Erythroblast (primary cell): Measurements from ENCODE around the gene SBNO2.

Experiments used
- GATA1 ChIP-seq: IDR thresholded peaks from 2 replicates; pipeline ENCODE4 v1.6.1; 2011; ENCODE audit warnings: low read depth, mild to moderate bottlenecking, control low read depth, low read length, moderate library complexity
- POLR2A ChIP-seq: IDR thresholded peaks from 2 replicates; pipeline ENCODE4 v1.6.1; 2011; ENCODE audit warnings: mild to moderate bottlenecking, low read length

DNA sequence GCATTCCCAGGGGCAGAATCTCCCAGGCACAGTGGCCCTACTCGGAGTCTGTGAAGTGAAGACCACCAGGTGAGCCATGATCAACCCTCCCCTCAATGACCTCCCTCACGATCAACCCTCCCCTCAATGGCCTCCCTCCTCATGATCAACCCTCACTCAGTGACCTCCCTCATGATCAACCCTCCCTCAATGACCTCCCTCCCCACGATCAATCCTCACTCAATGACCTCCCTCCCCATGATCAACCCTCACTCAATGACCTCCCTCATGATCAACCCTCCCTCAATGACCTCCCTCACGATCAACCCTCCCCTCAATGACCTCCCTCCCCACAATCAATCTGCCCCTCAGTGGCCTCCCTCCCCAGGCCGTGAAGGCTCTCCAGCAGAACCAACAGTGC lies 32.1 kb downstream of the SBNO2 start:
- TF ChIP-seq POLR2A (no peak), GATA1 (no peak)
